Cortex of kidney (tissue), 1 donor: ENCODE data around the gene ABCC3.

ENCODE experiments used
- DNase-seq: peaks from one replicate; lab custom pipeline; 2025; lab: John Stamatoyannopoulos, UW

The ABCC3 gene

DNA sequence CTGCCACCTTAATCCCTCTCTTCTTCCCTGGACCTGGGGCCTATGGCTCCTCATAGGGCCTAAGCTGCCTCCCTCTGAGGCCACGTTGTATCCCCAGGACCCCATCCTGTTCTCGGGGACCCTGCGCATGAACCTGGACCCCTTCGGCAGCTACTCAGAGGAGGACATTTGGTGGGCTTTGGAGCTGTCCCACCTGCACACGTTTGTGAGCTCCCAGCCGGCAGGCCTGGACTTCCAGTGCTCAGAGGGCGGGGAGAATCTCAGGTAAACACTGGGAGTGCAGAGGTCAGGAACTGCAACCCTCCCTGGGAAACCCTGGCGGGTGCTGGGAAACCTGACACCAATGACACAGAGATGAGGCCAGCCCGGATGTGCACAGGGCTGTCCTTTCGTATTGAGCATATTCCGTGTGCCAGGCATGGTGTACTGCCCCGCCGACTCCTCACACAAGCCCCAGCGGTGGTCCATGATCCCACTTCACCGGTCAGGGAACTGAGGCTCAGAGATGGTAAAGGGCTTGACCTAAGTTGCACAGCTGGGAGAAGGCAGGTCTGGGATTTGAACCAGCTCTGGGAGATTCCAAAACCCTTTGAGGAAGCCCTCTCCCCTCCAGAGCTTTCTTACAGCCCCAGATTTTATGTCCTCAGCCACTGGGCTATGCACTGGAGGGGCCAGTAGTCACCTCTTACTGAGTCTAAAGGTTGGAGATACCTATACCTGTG is 50.1 kb downstream of the ABCC3 start:
- no peak for DNase-seq

DNA sequence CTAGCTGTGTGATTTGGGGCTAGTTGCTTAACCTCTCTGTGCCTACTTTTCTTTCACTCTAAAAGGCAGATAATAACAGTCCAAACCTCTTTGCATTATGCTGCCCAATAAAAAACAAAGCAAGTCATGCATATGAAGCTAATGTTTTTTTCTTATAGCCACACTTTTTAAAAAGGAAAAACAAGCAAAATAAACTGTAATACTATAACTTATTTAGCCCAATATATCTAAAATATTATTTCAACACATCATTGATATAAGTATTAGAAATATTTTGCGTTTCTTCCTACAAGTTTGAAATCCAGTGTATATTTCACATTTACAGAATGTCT is 50.6 kb downstream of the ABCC3 start:
- DNase-seq = no peak

DNA sequence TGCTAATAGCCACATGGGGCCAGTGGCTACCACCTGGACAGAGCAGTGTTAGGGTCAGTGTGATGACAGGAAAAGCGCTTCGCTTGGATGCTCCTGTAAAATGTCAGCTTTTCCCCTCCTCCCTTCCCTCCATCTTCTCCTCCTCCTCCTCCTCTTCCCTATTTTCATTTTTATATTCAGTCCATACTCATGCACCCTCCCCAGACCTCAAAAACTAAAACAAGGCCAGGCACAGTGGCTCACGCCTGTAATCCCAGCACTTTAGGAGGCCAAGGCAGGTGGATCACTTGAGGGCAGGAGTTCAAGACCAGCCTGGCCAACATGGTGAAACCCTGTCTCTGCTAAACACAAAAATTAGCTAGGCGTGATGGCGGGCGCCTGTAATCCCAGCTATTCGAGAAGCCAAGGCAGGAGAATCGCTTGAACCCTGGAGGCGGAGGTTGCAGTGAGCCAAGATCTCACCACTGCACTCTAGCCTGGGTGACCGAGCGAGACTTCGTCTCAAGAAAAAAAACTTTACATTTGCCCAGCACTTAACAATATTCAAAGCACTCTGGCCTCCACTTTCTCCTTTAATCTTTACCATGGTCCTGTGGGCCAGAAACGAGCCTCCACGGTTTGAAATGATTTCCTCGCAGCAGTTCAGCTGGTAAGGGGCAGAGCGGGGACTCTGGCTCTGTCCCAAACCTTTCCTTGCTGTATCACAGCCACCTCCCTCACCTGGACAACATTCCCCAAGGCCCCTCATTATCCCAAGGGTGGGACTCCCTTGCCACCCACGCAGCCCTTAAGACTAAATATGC is 51.2 kb downstream of the ABCC3 start:
- no peak for DNase-seq

DNA sequence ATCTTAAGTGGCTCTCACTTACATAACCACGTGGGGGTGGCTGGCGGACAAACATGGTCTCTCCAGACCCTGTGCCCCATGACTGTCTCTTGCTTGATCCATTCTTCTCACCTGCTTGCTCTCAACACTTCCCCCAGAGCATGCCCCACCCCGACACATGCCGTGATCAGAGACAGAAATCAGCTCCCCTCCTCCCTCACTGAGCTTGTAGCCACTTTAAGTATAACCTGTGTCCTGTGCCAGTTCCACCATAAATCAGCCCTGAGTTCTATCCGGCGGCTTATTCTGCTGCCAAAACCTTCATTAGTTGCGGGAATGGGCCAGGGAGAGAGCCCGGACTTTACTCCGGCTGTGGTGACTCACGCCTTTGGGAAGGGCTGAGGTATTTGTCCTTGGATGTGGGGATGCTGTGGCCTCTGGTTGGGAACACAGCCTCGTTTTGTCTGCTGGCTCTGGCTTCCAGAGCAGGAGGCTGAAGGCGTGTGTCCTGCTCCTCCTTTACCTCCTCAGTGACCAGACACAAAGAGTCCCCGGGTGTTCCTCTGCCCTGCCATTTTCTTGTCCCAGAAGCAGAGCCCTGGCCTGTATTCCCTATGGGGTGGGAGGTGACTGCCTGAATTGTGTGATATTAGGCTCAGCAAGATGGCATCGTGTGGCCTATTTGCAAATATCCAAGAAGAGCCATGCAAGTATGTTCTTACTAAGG is 52.0 kb downstream of the ABCC3 start:
- no peak for DNase-seq

DNA sequence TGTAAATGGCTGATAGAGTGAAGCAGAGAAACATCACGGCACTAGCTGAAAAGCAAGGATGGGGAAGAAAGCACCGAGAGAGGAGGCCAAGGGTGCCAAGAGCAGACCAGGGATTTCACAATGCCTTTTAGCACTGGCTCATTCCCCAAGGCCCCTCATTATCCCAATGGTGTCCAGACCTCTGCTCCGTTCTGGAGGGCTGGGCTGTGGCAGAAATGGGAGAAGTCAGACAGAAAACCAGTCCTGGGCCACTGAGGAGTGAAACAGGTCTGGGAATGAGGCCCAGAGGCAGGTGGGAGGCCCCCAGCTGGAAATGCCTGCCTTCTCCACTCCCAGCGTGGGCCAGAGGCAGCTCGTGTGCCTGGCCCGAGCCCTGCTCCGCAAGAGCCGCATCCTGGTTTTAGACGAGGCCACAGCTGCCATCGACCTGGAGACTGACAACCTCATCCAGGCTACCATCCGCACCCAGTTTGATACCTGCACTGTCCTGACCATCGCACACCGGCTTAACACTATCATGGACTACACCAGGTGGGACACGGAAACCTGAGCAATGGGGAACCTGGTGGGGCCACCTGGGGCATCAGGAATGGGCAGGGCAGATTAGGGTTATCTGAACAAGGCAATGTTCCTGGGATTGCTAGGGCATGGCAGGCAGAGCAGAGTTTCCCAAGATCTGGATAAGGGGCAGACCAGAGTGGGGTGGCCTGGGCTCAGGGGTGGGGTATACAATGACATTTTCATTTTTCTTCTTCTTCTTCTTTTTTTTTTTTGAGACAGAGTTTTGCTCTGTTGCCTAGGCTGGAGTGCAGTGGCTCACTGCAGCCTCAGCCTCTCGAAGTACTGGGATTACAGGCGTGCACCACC is 52.8 kb downstream of the ABCC3 start:
- no peak for DNase-seq

DNA sequence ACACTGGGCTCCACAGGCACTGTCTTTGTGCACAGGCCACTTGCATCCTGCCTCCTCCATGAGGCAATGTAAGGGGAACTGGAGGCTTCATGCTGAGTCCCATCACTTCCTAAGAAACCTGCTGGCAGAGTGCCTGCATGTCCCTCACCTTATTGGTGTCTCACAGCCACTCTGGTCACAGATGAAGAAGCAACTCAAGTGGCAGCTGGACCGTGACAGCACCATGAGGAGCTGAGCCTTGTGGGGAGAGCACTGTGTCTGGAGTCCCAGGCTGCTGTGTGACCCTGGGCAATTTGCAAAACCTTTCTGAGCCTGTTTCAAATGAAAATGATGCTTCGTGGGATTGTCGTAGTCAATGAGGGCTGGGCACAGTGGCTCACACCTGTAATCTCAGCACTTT is 53.6 kb downstream of the ABCC3 start:
- DNase-seq = no peak

DNA sequence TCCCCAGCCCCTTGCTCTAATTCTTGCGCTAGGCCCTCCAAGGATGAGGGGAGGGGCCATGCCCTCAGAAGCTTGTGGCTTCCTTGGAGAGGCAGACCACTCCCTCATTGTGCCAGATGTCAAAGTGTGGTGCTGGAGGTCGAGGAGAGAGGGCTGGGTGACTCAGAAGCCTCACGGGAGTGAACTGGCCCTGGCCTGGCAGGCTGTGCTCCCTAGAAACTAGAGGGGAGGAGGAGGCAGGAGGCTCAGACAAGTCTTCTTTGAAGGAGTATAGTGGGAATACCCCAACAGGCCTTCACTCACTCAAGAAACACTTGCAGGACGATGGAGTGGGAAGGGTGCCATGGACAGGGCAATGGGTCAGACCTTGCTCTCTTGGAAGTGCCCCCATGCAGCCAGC is 54.6 kb downstream of the ABCC3 start:
- DNase-seq = no peak

DNA sequence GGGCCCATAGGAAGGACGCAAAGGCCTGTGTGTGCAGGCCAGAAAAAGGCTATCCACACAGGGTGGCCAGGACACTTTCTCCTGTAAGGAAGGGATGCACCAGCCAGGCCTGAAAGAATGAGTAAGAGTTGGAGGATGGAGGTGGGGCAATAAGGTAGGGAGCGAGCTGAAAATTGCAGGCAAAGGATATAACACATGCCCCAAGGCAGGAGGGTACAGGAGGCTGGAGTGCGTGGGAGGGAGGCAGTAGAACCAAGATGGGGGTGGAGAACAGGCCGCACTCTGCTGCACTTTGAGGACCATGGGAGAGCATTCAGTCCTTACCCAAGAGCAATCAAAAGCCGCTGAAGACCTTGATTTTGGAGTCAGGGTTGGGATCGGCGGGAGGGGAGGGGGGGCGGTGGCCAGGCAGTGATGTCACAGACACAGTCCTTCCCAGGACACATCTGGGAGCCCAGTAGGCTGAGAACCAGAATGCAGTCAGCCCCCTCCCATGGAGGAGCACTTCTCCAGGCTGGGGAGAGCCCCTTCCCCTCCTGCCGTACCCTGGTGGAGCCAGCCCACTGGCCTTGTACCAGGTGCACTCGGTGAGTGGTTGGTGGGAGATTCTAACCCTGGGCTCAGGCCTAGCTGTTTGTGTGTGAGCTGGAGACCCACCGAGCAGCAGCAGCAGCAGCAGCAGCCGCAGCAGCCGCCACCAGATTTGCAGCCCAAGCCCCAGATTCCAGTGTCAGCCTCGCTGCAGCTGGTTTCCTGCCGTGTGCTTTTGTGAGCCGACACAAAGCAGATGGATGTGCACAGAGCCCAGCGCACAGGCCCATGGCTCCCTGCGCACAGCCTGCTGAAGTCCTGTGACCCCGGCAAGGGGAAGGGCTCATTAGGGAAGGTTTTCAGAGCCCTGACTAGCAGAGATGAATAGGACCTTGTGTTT is 55.5 kb downstream of the ABCC3 start:
- no peak for DNase-seq

DNA sequence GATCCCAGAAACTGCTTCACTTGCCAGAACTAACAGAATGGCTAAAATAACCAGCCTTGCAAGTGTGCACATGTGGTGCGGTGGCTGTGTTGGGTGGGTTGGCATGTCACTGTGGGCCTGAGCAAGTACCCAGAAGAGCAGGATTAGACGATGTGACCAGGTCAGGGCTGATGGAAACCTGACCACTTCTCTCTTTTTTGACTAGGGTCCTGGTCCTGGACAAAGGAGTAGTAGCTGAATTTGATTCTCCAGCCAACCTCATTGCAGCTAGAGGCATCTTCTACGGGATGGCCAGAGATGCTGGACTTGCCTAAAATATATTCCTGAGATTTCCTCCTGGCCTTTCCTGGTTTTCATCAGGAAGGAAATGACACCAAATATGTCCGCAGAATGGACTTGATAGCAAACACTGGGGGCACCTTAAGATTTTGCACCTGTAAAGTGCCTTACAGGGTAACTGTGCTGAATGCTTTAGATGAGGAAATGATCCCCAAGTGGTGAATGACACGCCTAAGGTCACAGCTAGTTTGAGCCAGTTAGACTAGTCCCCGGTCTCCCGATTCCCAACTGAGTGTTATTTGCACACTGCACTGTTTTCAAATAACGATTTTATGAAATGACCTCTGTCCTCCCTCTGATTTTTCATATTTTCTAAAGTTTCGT is 56.3 kb downstream of the ABCC3 start:
- DNase-seq = no peak

DNA sequence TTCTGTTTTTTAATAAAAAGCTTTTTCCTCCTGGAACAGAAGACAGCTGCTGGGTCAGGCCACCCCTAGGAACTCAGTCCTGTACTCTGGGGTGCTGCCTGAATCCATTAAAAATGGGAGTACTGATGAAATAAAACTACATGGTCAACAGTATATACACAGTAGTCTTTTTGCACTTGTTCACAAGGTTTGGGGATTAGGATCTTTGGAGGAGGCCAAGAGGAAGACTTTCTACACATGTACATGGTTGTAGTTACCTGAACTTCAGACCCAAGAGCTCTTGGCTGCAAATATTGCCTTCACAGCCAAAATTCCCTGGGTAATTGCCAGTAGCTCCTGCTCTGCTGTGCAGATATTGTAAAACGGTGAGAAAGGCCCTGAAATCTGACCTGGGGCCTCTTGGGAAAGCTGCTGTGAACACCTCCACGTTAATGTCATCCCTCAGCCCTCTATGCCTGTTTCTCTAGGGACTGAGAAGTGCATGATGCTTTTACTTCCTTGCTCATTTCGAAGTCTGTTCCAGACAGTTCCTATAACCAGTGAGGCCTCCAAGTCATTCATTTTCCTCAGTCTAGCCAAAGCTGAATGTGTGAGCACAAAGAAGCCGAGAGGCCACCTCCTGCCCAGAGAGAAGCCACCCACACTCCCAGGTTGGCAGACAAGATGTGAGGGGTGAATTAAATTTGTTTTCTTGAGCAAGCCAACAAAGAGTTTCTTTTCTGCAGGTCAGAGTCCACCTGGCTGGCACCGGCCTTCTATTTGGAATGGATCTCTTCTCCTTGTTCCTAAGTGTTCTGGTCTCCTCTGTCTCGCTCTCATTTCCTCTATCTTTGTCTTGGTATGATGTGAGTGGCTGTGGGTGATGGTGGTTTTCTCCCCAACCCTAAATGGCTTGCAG is 57.1 kb downstream of the ABCC3 start:
- DNase-seq = no peak

DNA sequence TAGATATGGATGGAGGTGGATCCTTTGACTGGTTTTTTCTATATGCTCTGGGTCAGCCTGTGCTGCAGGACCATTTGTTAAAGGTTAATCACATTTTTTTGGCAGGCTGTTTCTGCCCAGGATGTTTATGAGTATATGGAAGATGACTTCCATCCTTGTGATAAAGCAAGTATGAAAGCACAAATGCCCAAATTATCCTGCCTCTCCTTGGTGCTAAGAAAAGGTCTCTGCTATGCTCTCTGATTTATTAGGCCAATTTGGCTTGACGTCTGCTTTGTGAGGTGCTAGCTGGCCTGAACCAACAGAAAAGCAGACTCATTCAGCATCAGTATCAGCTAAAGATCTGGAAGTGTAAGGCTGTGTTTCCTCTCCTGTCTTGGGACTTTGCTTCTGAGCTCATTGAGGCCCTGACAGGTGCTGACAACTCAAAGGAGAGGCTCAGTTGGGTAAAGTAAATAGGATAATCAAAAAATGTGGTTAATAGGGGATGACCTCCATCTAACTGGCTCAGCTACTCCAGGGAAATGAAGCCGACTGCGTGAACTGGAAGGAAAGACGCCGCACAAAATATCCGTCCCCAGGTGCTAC is 57.9 kb downstream of the ABCC3 start:
- no peak for DNase-seq

DNA sequence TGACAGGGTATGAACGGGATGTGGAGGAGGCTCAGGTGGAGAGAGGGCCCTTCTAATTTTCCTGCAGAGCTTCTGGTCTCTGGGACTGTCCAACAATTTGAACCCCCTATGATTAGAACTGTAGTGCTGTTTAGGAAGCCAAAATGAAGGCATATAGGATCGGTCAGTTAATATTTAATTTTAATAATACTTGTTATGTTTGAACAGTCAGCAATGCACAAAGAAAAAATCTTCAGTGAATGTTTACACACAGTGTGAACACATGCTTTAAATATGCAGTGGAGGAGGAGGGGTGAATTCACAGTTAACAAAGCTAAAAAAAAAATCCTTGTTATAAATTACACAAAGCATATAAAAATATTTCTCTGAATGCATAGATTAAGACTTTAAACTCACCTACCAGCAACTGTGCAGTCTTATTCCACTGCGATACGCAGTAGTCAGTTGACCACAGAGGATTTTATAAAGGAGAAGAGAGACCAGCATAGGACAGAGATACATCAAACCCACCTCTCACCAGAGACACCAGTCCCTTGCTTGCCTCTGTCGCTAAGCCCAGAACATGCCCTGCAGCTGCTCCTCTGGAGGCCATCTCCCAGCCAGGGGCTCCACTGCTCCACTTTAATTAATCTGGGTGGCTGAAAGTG is 58.5 kb downstream of the ABCC3 start:
- DNase-seq = no peak

DNA sequence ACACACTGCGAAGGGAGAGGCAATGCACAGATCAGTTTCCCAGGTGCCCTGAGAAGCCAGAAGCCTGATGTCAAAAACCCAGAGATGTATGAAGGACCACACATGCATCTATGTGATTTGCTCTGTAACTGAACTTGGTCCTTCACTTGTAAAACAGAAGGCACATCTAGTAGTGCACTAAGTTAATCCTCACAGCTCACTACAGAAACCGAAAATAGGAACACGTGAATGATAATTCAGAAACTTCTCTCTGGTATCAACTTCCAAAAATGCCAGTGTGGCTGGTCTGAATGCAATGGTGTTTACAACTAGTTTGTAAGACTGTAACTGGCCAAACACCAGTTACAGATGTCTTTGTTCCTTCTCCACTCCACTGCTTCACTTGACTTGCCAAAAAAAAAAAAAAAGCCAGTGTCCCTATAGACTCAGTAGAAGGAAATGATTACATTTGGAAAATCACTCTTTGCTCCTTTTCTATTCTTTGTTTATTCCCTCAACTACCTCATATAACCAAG is 61.7 kb downstream of the ABCC3 start:
- DNase-seq = no peak

DNA sequence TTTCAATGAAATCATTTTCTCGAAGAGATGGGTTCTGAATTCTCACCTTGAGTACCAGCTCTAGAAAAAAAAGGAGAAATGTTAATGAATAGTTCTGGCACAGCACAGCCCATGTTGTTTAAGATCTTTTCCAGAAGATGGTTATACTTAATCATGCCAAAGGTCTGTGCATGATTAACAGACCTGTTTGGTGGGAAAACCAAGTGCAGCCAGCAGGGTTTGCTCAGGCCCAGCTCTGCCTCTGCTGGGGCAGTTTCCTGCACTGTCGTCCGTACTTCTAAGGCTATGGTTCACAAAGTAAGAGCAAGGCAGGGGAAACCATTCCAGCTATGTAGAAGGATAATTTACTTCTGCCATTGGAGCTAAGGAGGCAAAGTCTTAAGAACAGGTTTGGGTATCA is 62.4 kb downstream of the ABCC3 start:
- DNase-seq = no peak

DNA sequence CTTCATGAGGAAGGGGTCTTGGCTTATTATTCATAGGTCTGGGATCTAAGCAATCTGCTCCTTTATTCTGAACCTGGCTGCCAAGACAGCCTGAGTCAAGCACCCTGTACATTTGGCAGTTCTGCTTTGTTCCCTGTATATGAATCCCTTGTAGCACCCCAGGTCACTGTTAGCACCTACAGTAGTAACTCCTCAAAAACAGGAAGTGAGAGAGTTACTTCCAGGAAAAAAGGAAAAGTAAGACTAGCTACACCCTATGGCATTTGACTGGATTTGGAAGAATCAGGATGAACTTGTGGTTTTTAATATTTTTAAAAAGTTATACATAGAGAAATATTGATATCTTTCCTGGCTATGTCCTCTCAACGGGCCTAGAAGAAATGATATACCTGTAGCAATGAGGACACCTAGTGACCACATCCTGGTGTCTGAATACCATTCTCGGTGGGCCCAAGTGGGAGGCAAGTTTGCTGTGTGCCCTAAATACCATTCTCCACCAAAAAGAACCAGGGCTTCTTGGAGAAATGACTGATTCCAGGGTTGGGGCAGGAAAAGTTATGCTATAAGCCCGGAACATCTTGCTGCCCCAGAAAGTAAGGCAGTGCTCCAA is 63.1 kb downstream of the ABCC3 start:
- no peak for DNase-seq

DNA sequence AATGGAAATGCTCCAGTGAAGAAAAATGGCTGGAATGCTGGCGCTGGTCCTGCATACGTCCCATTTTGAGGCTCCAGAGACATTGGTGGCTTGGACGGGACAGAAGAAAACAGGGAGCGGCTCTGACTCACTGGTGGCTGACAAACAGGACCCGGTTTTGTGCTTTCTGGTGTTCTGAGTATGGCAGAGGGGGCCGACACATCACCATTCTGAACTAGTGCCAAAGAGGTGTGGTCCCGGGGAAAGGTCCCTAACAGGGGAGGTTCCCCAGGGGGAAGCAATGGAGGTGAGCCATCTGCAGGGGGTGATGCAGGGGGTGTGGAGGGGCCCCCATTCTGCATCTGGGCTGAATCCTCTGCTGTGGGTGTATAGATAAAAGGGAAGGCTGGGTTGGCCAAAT is 64.7 kb downstream of the ABCC3 start:
- DNase-seq = no peak

DNA sequence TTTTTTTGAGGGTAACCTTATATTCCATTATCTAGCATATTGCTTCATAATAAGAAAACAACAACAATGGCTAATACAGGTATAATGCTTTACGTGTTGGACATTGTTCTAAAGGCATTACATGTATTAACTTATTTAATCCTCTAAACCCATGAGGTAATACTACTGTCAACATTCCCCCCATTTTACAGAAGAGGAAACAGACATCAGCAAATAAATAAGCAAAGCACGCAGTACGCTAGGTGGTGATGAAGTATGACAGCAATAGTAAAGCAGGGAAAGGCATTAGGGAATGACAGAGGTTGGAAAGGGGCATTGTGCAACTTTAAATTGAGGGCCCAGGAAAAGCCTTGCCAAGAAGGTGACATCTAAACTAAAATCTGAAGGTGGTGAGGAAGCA is 68.5 kb downstream of the ABCC3 start:
- no peak for DNase-seq
